HCT116 (cell line): ENCODE data around the gene GOT1. TPM values are rescaled to one million over a fixed set of nuclear protein-coding genes. Genes with fewer than 3 reads are reported as not detected.

Source experiments
- ATAC-seq: fragments of 200-7000 bp; cut with Tn5 transposase; 2 replicates; pipeline ENCODE4 v1.9.1; 2020; ENCODE audit warnings: mild to moderate bottlenecking, moderate library complexity
- BruUV-seq: library from RNA; stranded (reverse); fragments of 400-500 nt; replicated peaks from 2 replicates; lab custom pipeline; 2021; lab: Mats Ljungman, UMichigan
- CTCF ChIA-PET: fragments of 300-600 bp; sonication (Branson Sonifier 250); formaldehyde crosslinking; loops from one replicate; lab custom pipeline; 2021; ENCODE audit warnings: antibody characterized with exemption; lab: Charles Lee
- POLR2A ChIA-PET: fragments of 300-600, 350-600 bp; sonication (Branson Sonifier 250); formaldehyde crosslinking; loops from one replicate; lab custom pipeline; 2021; ENCODE audit warnings: antibody characterized with exemption; lab: Charles Lee
- RAD21 ChIA-PET, 2 experiments: fragments of 300-600 bp; sonication (Branson Sonifier 250); formaldehyde crosslinking; loops; one replicate each; lab custom pipeline; 2023; ENCODE audit warnings: low total read pairs in 2 of 2; ENCODE audit not compliant: uncharacterized antibody in 2 of 2, unreplicated experiment in 2 of 2, low non-redundant PET in 1 of 2; lab: Charles Lee
- DNase-seq: peaks from one replicate; pipeline ENCODE4 v3.0.0-alpha.2; 2010; ENCODE audit warnings: low read depth, low spot score
- H2AFZ ChIP-seq: fragments of 200-600 bp; shearing (Covaris generic), sonication (generic); 2 replicates; pipeline ENCODE4 v1.6.1; 2017; ENCODE audit warnings: low read depth, mixed run types, mixed read lengths, antibody characterized with exemption, low read length; ENCODE audit not compliant: poor library complexity, severe bottlenecking
- H3K27ac ChIP-seq: 2 replicates; pipeline ENCODE4 v1.5.1; 2012; ENCODE audit warnings: low read depth, low read length
- H3K27me3 ChIP-seq: fragments of 200-600 bp; sonication (generic); 2 replicates; pipeline ENCODE4 v1.6.1; 2016; ENCODE audit warnings: mixed run types, low read length, mixed read lengths; ENCODE audit not compliant: insufficient read depth
- H3K36me3 ChIP-seq, 2 experiments: fragments of 200-500 bp in 1 of 2; fragments of 200-600 bp in 1 of 2; sonication (Bioruptor generic) in 1 of 2; sonication (generic) in 1 of 2; 2 replicates each; pipeline versions ENCODE4 v1.5.1 to v1.6.1; 2014 to 2016; ENCODE audit warnings: low read length in 2 of 2, inconsistent platforms in 1 of 2, mixed read lengths in 1 of 2, mixed run types in 1 of 2; ENCODE audit not compliant: insufficient read depth in 2 of 2, control insufficient read depth in 1 of 2
- H3K4me1 ChIP-seq, 2 experiments: fragments of 200-600 bp in 1 of 2; sonication (generic) in 1 of 2; 2 replicates each; pipeline versions ENCODE4 v1.5.1 to v1.6.1; 2012 to 2017; ENCODE audit warnings: low read length in 2 of 2, inconsistent platforms in 1 of 2, mild to moderate bottlenecking in 1 of 2, mixed read lengths in 1 of 2, mixed run types in 1 of 2, moderate library complexity in 1 of 2; ENCODE audit not compliant: insufficient read depth in 2 of 2, control insufficient read depth in 1 of 2
- H3K4me2 ChIP-seq: fragments of 200-600 bp; sonication (generic); 2 replicates; pipeline ENCODE4 v1.6.1; 2017; ENCODE audit warnings: mixed run types, low read length, mixed read lengths
- H3K4me3 ChIP-seq, 2 experiments: fragments of 200-600 bp in 1 of 2; sonication (generic) in 1 of 2; replicated peaks in 1 of 2; 2 replicates each; pipeline ENCODE4 v1.5.1; 2011 to 2016; ENCODE audit warnings: low read length in 2 of 2, control low read depth in 1 of 2, low read depth in 1 of 2, mild to moderate bottlenecking in 1 of 2, mixed read lengths in 1 of 2, mixed run types in 1 of 2
- H3K79me2 ChIP-seq: fragments of 200-600 bp; sonication (generic); 2 replicates; pipeline ENCODE4 v1.6.1; 2017; ENCODE audit warnings: mild to moderate bottlenecking, mixed run types, low read length, moderate library complexity, mixed read lengths; ENCODE audit not compliant: insufficient read depth
- H3K9ac ChIP-seq: fragments of 200-600 bp; sonication (generic); 2 replicates; pipeline ENCODE4 v1.6.1; 2016; ENCODE audit warnings: low read length, mixed read lengths
- H3K9me2 ChIP-seq: fragments of 200-600 bp; sonication (generic), shearing (Covaris generic); 2 replicates; pipeline ENCODE4 v1.6.1; 2017; ENCODE audit warnings: mixed run types, mild to moderate bottlenecking, moderate library complexity; ENCODE audit not compliant: insufficient read depth
- H3K9me3 ChIP-seq, 2 experiments: fragments of 200-500 bp in 1 of 2; fragments of 200-600 bp in 1 of 2; sonication (Bioruptor generic) in 1 of 2; sonication (generic) in 1 of 2; 2 replicates each; pipeline ENCODE4 v1.6.1; 2014 to 2017; ENCODE audit warnings: low read length in 2 of 2, mixed read lengths in 2 of 2, inconsistent platforms in 1 of 2, low read depth in 1 of 2, mild to moderate bottlenecking in 1 of 2, mixed run types in 1 of 2, moderate library complexity in 1 of 2; ENCODE audit not compliant: control insufficient read depth in 1 of 2, insufficient read depth in 1 of 2
- H4K20me1 ChIP-seq: fragments of 200-600 bp; sonication (generic), shearing (Covaris generic); 2 replicates; pipeline ENCODE4 v1.6.1; 2017; ENCODE audit warnings: mixed run types, mild to moderate bottlenecking, moderate library complexity; ENCODE audit not compliant: insufficient read depth
- CBX3 ChIP-seq: IDR thresholded peaks from 2 replicates; pipeline ENCODE4 v1.6.1; 2012; ENCODE audit warnings: low read depth
- EGR1 ChIP-seq: IDR thresholded peaks from 2 replicates; pipeline ENCODE4 v1.6.1; 2012; ENCODE audit warnings: low read depth
- EZH2 ChIP-seq: fragments of 200-600 bp; sonication (generic); IDR thresholded peaks from 2 replicates; pipeline ENCODE4 v1.6.1; 2017; ENCODE audit warnings: antibody characterized with exemption, mixed run types
- EZH2phosphoT487 ChIP-seq: fragments of 200-600 bp; IDR thresholded peaks from 2 replicates; pipeline ENCODE4 v1.6.1; 2018; ENCODE audit warnings: antibody characterized with exemption, borderline replicate concordance
- JUND ChIP-seq: IDR thresholded peaks from 2 replicates; pipeline ENCODE4 v1.6.1; 2012
- POLR2AphosphoS5 ChIP-seq: IDR thresholded peaks from 2 replicates; pipeline ENCODE4 v1.6.1; 2011; ENCODE audit warnings: mild to moderate bottlenecking, low read depth, low read length, moderate library complexity
- RAD21 ChIP-seq: IDR thresholded peaks from 2 replicates; pipeline ENCODE4 v1.6.1; 2012; ENCODE audit warnings: low read depth, mild to moderate bottlenecking
- REST ChIP-seq: IDR thresholded peaks from 2 replicates; pipeline ENCODE4 v1.6.1; 2012; ENCODE audit warnings: low read depth
- ZFX ChIP-seq: fragments of 450-650 bp; IDR thresholded peaks from 2 replicates; pipeline ENCODE4 v1.6.1; 2017
- intact Hi-C: fragments of 100-400 bp; cut with micrococcal nuclease; formaldehyde crosslinking; loops from 2 replicates; pipeline ENCODE4 v1.10.0; 2022
- total RNA-seq: library from RNA; stranded (reverse); gene quantifications from one replicate; pipeline ENCODE4 v1.2.1, GENCODE V29; 2021; ENCODE audit not compliant: unreplicated experiment
- TF ChIP-seq, protein P1 (sequence below): IDR thresholded peaks from 2 replicates; pipeline ENCODE4 v1.6.1; 2012
- TF ChIP-seq, protein P2 (sequence below): IDR thresholded peaks from 2 replicates; pipeline ENCODE4 v1.6.1; 2012
- TF ChIP-seq, protein P3 (sequence below), 3 experiments: fragments of 200-600 bp in 1 of 3; sonication (generic) in 1 of 3; IDR thresholded peaks in 2 of 3; conservative IDR thresholded peaks in 1 of 3; 2 replicates each; pipeline ENCODE4 v1.5.1; 2012 to 2017; ENCODE audit warnings: low read depth in 2 of 3, low read length in 2 of 3, antibody characterized with exemption in 1 of 3, borderline replicate concordance in 1 of 3, control low read depth in 1 of 3, mild to moderate bottlenecking in 1 of 3, mixed read lengths in 1 of 3, mixed run types in 1 of 3, moderate library complexity in 1 of 3; ENCODE audit not compliant: insufficient read depth in 1 of 3

Gene GOT1
- total RNA-seq, 1 experiment from 2014 or later: 135 TPM

GRCh38 chr10:99396471-99396870, 34.0 kb downstream of the GOT1 start:
- ChIA-PET RAD21 (no interaction called here), CTCF (no interaction called here), POLR2A (no interaction called here)
- Histone ChIP-seq H4K20me1 (no peaks in the 10 kb centered on the region), H3K9me2 (no peaks in the 10 kb centered on the region), H3K4me1 (peaks cover 15 to 31% of the 10 kb centered on the region in 2 experiments; a peak in 3 of 4 replicates), H2AFZ (no peak overlapping the region), H3K27me3 (no peaks in the 10 kb centered on the region), H3K27ac (peak overlapping the region; percentile 26; the same call in 1 of the 2 replicates), H3K36me3 (peaks cover 17 to 31% of the 10 kb centered on the region in 2 experiments)
- DNase-seq: no peak
- BruUV-seq: no TSS peak
- TF ChIP-seq CBX3: no peak
- TF ChIP-seq POLR2AphosphoS5: 0 out of 2 replicates have a peak, but pooled peaks have one; percentile 9
- TF ChIP-seq, all 23 proteins: peak for 1
- Histone ChIP-seq H3K4me2 (peak overlapping the region; percentile 37; the same call in 1 of the 2 replicates), H3K9ac (no peak overlapping the region), H3K9me3 (no peaks in the 10 kb centered on the region), H3K4me3 (no peak overlapping the region), H3K79me2 (no peaks in the 10 kb centered on the region)
- ATAC-seq: no peak
- intact Hi-C loops: no loop called here

DNA sequence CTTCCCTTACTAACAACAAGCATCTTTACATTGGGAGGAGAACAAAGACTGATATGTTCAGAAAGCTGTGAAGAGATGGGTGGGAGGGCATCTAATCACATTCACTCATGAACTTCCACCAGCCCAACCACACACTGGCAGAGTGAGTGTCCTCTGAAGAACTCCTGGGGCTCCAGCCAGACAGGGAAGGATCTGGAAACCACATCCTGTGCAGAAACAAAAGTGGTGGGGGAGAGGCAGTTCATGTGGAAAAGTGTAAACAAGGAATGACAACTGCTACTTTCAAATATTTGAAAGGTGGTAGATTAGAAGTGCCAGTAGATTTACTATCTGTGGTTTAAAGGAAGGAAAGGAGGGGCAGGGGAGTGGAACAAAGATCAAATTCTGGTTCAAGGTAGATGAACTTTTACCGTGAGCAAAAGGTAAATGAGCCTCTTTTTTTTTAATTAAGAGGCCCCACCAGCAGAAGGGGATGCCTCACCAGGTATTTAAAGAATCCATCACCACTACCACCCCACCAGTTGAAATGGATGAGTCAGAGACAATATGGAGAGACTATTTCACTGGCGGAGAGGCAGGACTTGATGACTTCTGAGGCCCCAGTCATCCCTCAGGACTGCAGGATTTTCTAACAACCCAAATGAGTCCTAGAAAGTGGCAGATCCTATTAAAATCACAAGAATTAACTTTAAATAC, 34.5 kb downstream of the GOT1 start:
- Histone ChIP-seq H2AFZ (no peak overlapping the region), H3K4me3 (no peak overlapping the region)
- peak; percentile 41; the same call in 1 of the 2 replicates for ATAC-seq
- no peak for TF ChIP-seq CBX3
- no peak for TF ChIP-seq REST
- no peak for TF ChIP-seq RAD21
- TF ChIP-seq, protein P1, sequence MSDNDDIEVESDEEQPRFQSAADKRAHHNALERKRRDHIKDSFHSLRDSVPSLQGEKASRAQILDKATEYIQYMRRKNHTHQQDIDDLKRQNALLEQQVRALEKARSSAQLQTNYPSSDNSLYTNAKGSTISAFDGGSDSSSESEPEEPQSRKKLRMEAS: no peak
- no peak for TF ChIP-seq JUND
- no peak for TF ChIP-seq EZH2
- TF ChIP-seq, protein P2, sequence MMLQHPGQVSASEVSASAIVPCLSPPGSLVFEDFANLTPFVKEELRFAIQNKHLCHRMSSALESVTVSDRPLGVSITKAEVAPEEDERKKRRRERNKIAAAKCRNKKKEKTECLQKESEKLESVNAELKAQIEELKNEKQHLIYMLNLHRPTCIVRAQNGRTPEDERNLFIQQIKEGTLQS: no peak
- TF ChIP-seq EGR1: no peak
- TF ChIP-seq, protein P3, sequence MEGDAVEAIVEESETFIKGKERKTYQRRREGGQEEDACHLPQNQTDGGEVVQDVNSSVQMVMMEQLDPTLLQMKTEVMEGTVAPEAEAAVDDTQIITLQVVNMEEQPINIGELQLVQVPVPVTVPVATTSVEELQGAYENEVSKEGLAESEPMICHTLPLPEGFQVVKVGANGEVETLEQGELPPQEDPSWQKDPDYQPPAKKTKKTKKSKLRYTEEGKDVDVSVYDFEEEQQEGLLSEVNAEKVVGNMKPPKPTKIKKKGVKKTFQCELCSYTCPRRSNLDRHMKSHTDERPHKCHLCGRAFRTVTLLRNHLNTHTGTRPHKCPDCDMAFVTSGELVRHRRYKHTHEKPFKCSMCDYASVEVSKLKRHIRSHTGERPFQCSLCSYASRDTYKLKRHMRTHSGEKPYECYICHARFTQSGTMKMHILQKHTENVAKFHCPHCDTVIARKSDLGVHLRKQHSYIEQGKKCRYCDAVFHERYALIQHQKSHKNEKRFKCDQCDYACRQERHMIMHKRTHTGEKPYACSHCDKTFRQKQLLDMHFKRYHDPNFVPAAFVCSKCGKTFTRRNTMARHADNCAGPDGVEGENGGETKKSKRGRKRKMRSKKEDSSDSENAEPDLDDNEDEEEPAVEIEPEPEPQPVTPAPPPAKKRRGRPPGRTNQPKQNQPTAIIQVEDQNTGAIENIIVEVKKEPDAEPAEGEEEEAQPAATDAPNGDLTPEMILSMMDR (IDR thresholded peaks at IDR 0.05 in 2 of 3, conservative IDR thresholded peaks at IDR 0.05 in 1 of 3; ENCODE audit: borderline replicate concordance in 1 of 3, insufficient read depth in 1 of 3, low read depth in 2 of 3, low read length in 2 of 3): no peak
- no peak for TF ChIP-seq ZFX
- TF ChIP-seq EZH2phosphoT487: no peak
- TF ChIP-seq, all 23 proteins: peak for 0
- Histone ChIP-seq H3K27me3 (no peaks in the 10 kb centered on the region), H3K9me2 (no peaks in the 10 kb centered on the region), H3K27ac (peak overlapping the region; percentile 26; the same call in 1 of the 2 replicates), H3K79me2 (no peaks in the 10 kb centered on the region), H3K9me3 (no peaks in the 10 kb centered on the region), H3K4me1 (peaks cover 15 to 31% of the 10 kb centered on the region in 2 experiments; a peak in 3 of 4 replicates), H3K36me3 (peaks cover 17 to 28% of the 10 kb centered on the region in 2 experiments), H4K20me1 (no peaks in the 10 kb centered on the region), H3K4me2 (peak overlapping the region; percentile 37; the same call in 1 of the 2 replicates), H3K9ac (no peak overlapping the region)
- ChIA-PET CTCF (no interaction called here), RAD21 (no interaction called here), POLR2A (no interaction called here)
- intact Hi-C loops: no loop called here
- DNase-seq: no peak
- no TSS peak for BruUV-seq
